NCI-H146 (cell line): ENCODE data around the gene LDB2.

Source experiments
- DNase-seq: peaks from one replicate; lab custom pipeline; 2025; lab: John Stamatoyannopoulos, UW

Gene LDB2

GRCh38 chr4:16721613-16722291 is 176.7 kb downstream of the LDB2 start:
- DNase-seq, result no peak

- DNase-seq, result no peak
These were observed 177.7 kb downstream of the LDB2 start for GRCh38 chr4:16720761-16721160.

GRCh38 chr4:16717266-16717970 is 181.0 kb downstream of the LDB2 start:
- DNase-seq, result no peak

- DNase-seq, result no peak
These were observed 183.0 kb downstream of the LDB2 start for GRCh38 chr4:16715482-16715881.

GRCh38 chr4:16714191-16714590 is 184.3 kb downstream of the LDB2 start:
- DNase-seq, result no peak

- DNase-seq, result no peak
These were observed 184.7 kb downstream of the LDB2 start for GRCh38 chr4:16713696-16714095.

- DNase-seq, result no peak
These were observed 185.2 kb downstream of the LDB2 start for GRCh38 chr4:16713271-16713670.

- no peak for DNase-seq
These were observed 188.2 kb downstream of the LDB2 start for GRCh38 chr4:16710198-16710597.

GRCh38 chr4:16707874-16708273 is 190.6 kb downstream of the LDB2 start:
- no peak for DNase-seq

GRCh38 chr4:16706251-16706650 is 192.2 kb downstream of the LDB2 start:
- DNase-seq, result no peak

GRCh38 chr4:16705341-16705740 is 193.1 kb downstream of the LDB2 start:
- DNase-seq, result no peak

- no peak for DNase-seq
These were observed 194.0 kb downstream of the LDB2 start for GRCh38 chr4:16704489-16704888.

GRCh38 chr4:16695896-16696295 is 202.5 kb downstream of the LDB2 start:
- DNase-seq, result no peak

GRCh38 chr4:16694884-16695276 is 203.6 kb downstream of the LDB2 start:
- DNase-seq, result no peak

GRCh38 chr4:16694173-16694883 is 204.1 kb downstream of the LDB2 start:
- DNase-seq, result no peak

GRCh38 chr4:16693641-16694040 is 204.8 kb downstream of the LDB2 start:
- DNase-seq, result no peak

GRCh38 chr4:16692961-16693506 is 205.4 kb downstream of the LDB2 start:
- DNase-seq, result no peak

GRCh38 chr4:16692524-16692923 is 205.9 kb downstream of the LDB2 start:
- DNase-seq, result no peak

- DNase-seq, result no peak
These were observed 206.4 kb downstream of the LDB2 start for GRCh38 chr4:16692046-16692445.

- no peak for DNase-seq
These were observed 207.0 kb downstream of the LDB2 start for GRCh38 chr4:16691450-16691849.

GRCh38 chr4:16687845-16688244 is 210.6 kb downstream of the LDB2 start:
- no peak for DNase-seq

- no peak for DNase-seq
These were observed 211.4 kb downstream of the LDB2 start for GRCh38 chr4:16687011-16687410.

- no peak for DNase-seq
These were observed 212.2 kb downstream of the LDB2 start for GRCh38 chr4:16686195-16686594.
